ELF-1 (cell line): ENCODE results near the gene RNF41.
A peak's percentile ranks its signal among the peaks of the same experiment; 100 is the strongest.

ENCODE experiments used
- DNase-seq: peaks from one replicate; pipeline ENCODE4 v3.0.0-alpha.2; 2016; ENCODE audit warnings: low read depth, low spot score

Gene RNF41

GRCh38 chr12:56243731-56244181, 22.0 kb upstream of the RNF41 start:
- no peak for DNase-seq

- DNase-seq: no peak
Measured at GRCh38 chr12:56242986-56243385, 21.3 kb upstream of the RNF41 start.

- no peak for DNase-seq
Measured at GRCh38 chr12:56241424-56242303, 19.9 kb upstream of the RNF41 start.

- DNase-seq: no peak
Measured at GRCh38 chr12:56237552-56237951, 15.8 kb upstream of the RNF41 start.

GRCh38 chr12:56236985-56237384, 15.3 kb upstream of the RNF41 start:
- DNase-seq: no peak

- DNase-seq: no peak
Measured at GRCh38 chr12:56236091-56236490, 14.4 kb upstream of the RNF41 start.

- DNase-seq: no peak
Measured at GRCh38 chr12:56234746-56235436, 13.2 kb upstream of the RNF41 start.

GRCh38 chr12:56231184-56231582, 9.5 kb upstream of the RNF41 start:
- DNase-seq: no peak

- DNase-seq: no peak
Measured at GRCh38 chr12:56230432-56231183, 8.9 kb upstream of the RNF41 start.

GRCh38 chr12:56229916-56230431, 8.3 kb upstream of the RNF41 start, which contains the start of gene SLC39A5:
TSS of gene SLC39A5 (plus strand) at chr12:56230051. CDS start at chr12:56231275, 1,224 bp downstream.
- DNase-seq: no peak

GRCh38 chr12:56229082-56229481, 7.4 kb upstream of the RNF41 start:
- no peak for DNase-seq

GRCh38 chr12:56224954-56225353, 3.2 kb upstream of the RNF41 start:
- no peak for DNase-seq

GRCh38 chr12:56224102-56224701, 2.5 kb upstream of the RNF41 start, which contains the start of gene NABP2:
TSS of gene NABP2 (plus strand) at chr12:56224342. CDS start at chr12:56224857, 515 bp downstream.
- peak; percentile 99 for DNase-seq

GRCh38 chr12:56223571-56224101, 1.9 kb upstream of the RNF41 start:
- no peak for DNase-seq

- DNase-seq: no peak
Measured at GRCh38 chr12:56222531-56222895, 791 bp upstream of the RNF41 start.

- peak; percentile 74 for DNase-seq
Measured at GRCh38 chr12:56221232-56221756, 428 bp downstream of the RNF41 start.

- no peak for DNase-seq
Measured at GRCh38 chr12:56220611-56221231, 1.0 kb downstream of the RNF41 start.

GRCh38 chr12:56219840-56220239, 1.9 kb downstream of the RNF41 start:
- no peak for DNase-seq

- no peak for DNase-seq
Measured at GRCh38 chr12:56216461-56216860, 5.3 kb downstream of the RNF41 start.

GRCh38 chr12:56213878-56214277, 7.8 kb downstream of the RNF41 start:
- DNase-seq: no peak
